ENCODE results near the gene MLXIPL. TPM values are rescaled to one million over a fixed set of nuclear protein-coding genes. Genes with fewer than 3 reads are reported as not detected.

Gene MLXIPL
- not detected in 2 replicates for total RNA-seq (2014; rRNA removed; shearing (Covaris generic); ENCODE audit: low replicate concordance)

- Histone ChIP-seq H3K4me2 (ENCODE audit: low read depth, low read length, poor library complexity, severe bottlenecking) (no peak within 1 kb of the TSS), H3K4me1 (ENCODE audit: low read length) (no peaks in the 10 kb centered on the region), H3K27me3 (ENCODE audit: low read length) (no peaks in the 10 kb centered on the region), H3K9me3 (ENCODE audit: low read length) (no peaks in the 10 kb centered on the region), H3K36me3 (ENCODE audit: insufficient read depth, low read length) (no peaks in the 10 kb centered on the region), H2AFZ (ENCODE audit: low read length) (no peak within 1 kb of the TSS), H3K79me2 (ENCODE audit: low read length) (no peaks in the 10 kb centered on the region), H3K9ac (ENCODE audit: low read length) (no peak within 1 kb of the TSS), H4K20me1 (ENCODE audit: insufficient read depth, low read depth, low read length) (no peaks in the 10 kb centered on the region), H3K9me2 (replicated peaks; ENCODE audit: insufficient read depth, low read length) (no peaks in the 10 kb centered on the region), H3K27ac (ENCODE audit: low read length) (no peak within 1 kb of the TSS), H3K4me3 (ENCODE audit: low read length) (no peak within 1 kb of the TSS)
- peak; percentile 52 for DNase-seq
Measured at GRCh38 chr7:73623798-73624668, at the start of gene MLXIPL. MLXIPL (minus strand) TSS chr7:73624522; CDS start chr7:73624492, 30 bp downstream.

- H2AFZ ChIP-seq (ENCODE audit: low read length) = no peak overlapping the region
- no peak overlapping the region for H3K4me2 ChIP-seq (ENCODE audit: low read depth, low read length, poor library complexity, severe bottlenecking)
- H3K9me2 ChIP-seq (replicated peaks; ENCODE audit: insufficient read depth, low read length) = no peaks in the 10 kb centered on the region
- peaks cover 2% of the 10 kb centered on the region; the same call in 1 of the 2 replicates for H3K4me1 ChIP-seq (ENCODE audit: low read length)
- H3K79me2 ChIP-seq (ENCODE audit: low read length) = no peaks in the 10 kb centered on the region
- no peaks in the 10 kb centered on the region for H3K27me3 ChIP-seq (ENCODE audit: low read length)
- H3K9ac ChIP-seq (ENCODE audit: low read length) = no peak overlapping the region
- no peaks in the 10 kb centered on the region for H3K9me3 ChIP-seq (ENCODE audit: low read length)
- H3K4me3 ChIP-seq (ENCODE audit: low read length) = no peak overlapping the region
- no peak for DNase-seq
- H4K20me1 ChIP-seq (ENCODE audit: insufficient read depth, low read depth, low read length) = no peaks in the 10 kb centered on the region
- H3K27ac ChIP-seq (ENCODE audit: low read length) = no peak overlapping the region
- no peaks in the 10 kb centered on the region for H3K36me3 ChIP-seq (ENCODE audit: insufficient read depth, low read length)
Measured at GRCh38 chr7:73671857-73672445, 47.6 kb upstream of the MLXIPL start.

- H3K9ac ChIP-seq (ENCODE audit: low read length) = no peak overlapping the region
- no peak for DNase-seq
- H3K9me3 ChIP-seq (ENCODE audit: low read length) = no peaks in the 10 kb centered on the region
Measured at GRCh38 chr7:73671322-73671661, 47.0 kb upstream of the MLXIPL start.

GRCh38 chr7:73669858-73670385 is 45.6 kb upstream of the MLXIPL start:
- Histone ChIP-seq H3K27ac (ENCODE audit: low read length) (no peak overlapping the region), H3K27me3 (ENCODE audit: low read length) (no peaks in the 10 kb centered on the region), H3K79me2 (ENCODE audit: low read length) (no peaks in the 10 kb centered on the region), H3K36me3 (ENCODE audit: insufficient read depth, low read length) (no peaks in the 10 kb centered on the region), H3K9me2 (replicated peaks; ENCODE audit: insufficient read depth, low read length) (no peaks in the 10 kb centered on the region), H3K9ac (ENCODE audit: low read length) (no peak overlapping the region), H3K4me1 (ENCODE audit: low read length) (peaks cover 2% of the 10 kb centered on the region; the same call in 1 of the 2 replicates), H3K4me2 (ENCODE audit: low read depth, low read length, poor library complexity, severe bottlenecking) (no peak overlapping the region), H3K9me3 (ENCODE audit: low read length) (no peaks in the 10 kb centered on the region), H2AFZ (ENCODE audit: low read length) (no peak overlapping the region), H4K20me1 (ENCODE audit: insufficient read depth, low read depth, low read length) (no peaks in the 10 kb centered on the region), H3K4me3 (ENCODE audit: low read length) (no peak overlapping the region)
- no peak for DNase-seq

More at GRCh38 chr7:73671322-73671661, 47.0 kb upstream of the MLXIPL start:
- Histone ChIP-seq H2AFZ (ENCODE audit: low read length) (no peak overlapping the region), H3K4me2 (ENCODE audit: low read depth, low read length, poor library complexity, severe bottlenecking) (no peak overlapping the region), H3K27me3 (ENCODE audit: low read length) (no peaks in the 10 kb centered on the region), H3K27ac (ENCODE audit: low read length) (no peak overlapping the region), H4K20me1 (ENCODE audit: insufficient read depth, low read depth, low read length) (no peaks in the 10 kb centered on the region), H3K4me1 (ENCODE audit: low read length) (peaks cover 2% of the 10 kb centered on the region; the same call in 1 of the 2 replicates), H3K4me3 (ENCODE audit: low read length) (no peak overlapping the region), H3K79me2 (ENCODE audit: low read length) (no peaks in the 10 kb centered on the region), H3K9me2 (replicated peaks; ENCODE audit: insufficient read depth, low read length) (no peaks in the 10 kb centered on the region), H3K36me3 (ENCODE audit: insufficient read depth, low read length) (no peaks in the 10 kb centered on the region)

- Histone ChIP-seq H3K36me3 (ENCODE audit: insufficient read depth, low read length) (no peaks in the 10 kb centered on the region), H4K20me1 (ENCODE audit: insufficient read depth, low read depth, low read length) (no peaks in the 10 kb centered on the region), H3K9ac (ENCODE audit: low read length) (no peak overlapping the region), H3K9me3 (ENCODE audit: low read length) (no peaks in the 10 kb centered on the region), H3K4me1 (ENCODE audit: low read length) (peaks cover 2% of the 10 kb centered on the region; the same call in 1 of the 2 replicates), H3K4me2 (ENCODE audit: low read depth, low read length, poor library complexity, severe bottlenecking) (no peak overlapping the region), H2AFZ (ENCODE audit: low read length) (no peak overlapping the region), H3K79me2 (ENCODE audit: low read length) (no peaks in the 10 kb centered on the region), H3K4me3 (ENCODE audit: low read length) (no peak overlapping the region), H3K9me2 (replicated peaks; ENCODE audit: insufficient read depth, low read length) (no peaks in the 10 kb centered on the region), H3K27me3 (ENCODE audit: low read length) (no peaks in the 10 kb centered on the region), H3K27ac (ENCODE audit: low read length) (no peak overlapping the region)
- no peak for DNase-seq
Measured at GRCh38 chr7:73669288-73669701, 45.0 kb upstream of the MLXIPL start.

- H3K9me2 ChIP-seq (replicated peaks; ENCODE audit: insufficient read depth, low read length) = no peaks in the 10 kb centered on the region
- H3K27me3 ChIP-seq (ENCODE audit: low read length) = no peaks in the 10 kb centered on the region
- H3K4me2 ChIP-seq (ENCODE audit: low read depth, low read length, poor library complexity, severe bottlenecking) = no peak overlapping the region
Measured at GRCh38 chr7:73668886-73669230, 44.5 kb upstream of the MLXIPL start.

GRCh38 chr7:73668103-73668885 is 44.0 kb upstream of the MLXIPL start:
- no peak for DNase-seq
- no peak overlapping the region for H3K4me3 ChIP-seq (ENCODE audit: low read length)
- H3K27me3 ChIP-seq (ENCODE audit: low read length) = no peaks in the 10 kb centered on the region
- H3K36me3 ChIP-seq (ENCODE audit: insufficient read depth, low read length) = no peaks in the 10 kb centered on the region
- H2AFZ ChIP-seq (ENCODE audit: low read length) = no peak overlapping the region
- peaks cover 2% of the 10 kb centered on the region; the same call in 1 of the 2 replicates for H3K4me1 ChIP-seq (ENCODE audit: low read length)
- H3K9me3 ChIP-seq (ENCODE audit: low read length) = no peaks in the 10 kb centered on the region
- no peaks in the 10 kb centered on the region for H3K79me2 ChIP-seq (ENCODE audit: low read length)
- no peak overlapping the region for H3K4me2 ChIP-seq (ENCODE audit: low read depth, low read length, poor library complexity, severe bottlenecking)
- H3K9me2 ChIP-seq (replicated peaks; ENCODE audit: insufficient read depth, low read length) = no peaks in the 10 kb centered on the region
- H3K27ac ChIP-seq (ENCODE audit: low read length) = no peak overlapping the region
- no peak overlapping the region for H3K9ac ChIP-seq (ENCODE audit: low read length)
- H4K20me1 ChIP-seq (ENCODE audit: insufficient read depth, low read depth, low read length) = no peaks in the 10 kb centered on the region

More at GRCh38 chr7:73668886-73669230, 44.5 kb upstream of the MLXIPL start:
- Histone ChIP-seq H3K9me3 (ENCODE audit: low read length) (no peaks in the 10 kb centered on the region), H4K20me1 (ENCODE audit: insufficient read depth, low read depth, low read length) (no peaks in the 10 kb centered on the region), H3K36me3 (ENCODE audit: insufficient read depth, low read length) (no peaks in the 10 kb centered on the region), H3K79me2 (ENCODE audit: low read length) (no peaks in the 10 kb centered on the region), H3K4me3 (ENCODE audit: low read length) (no peak overlapping the region), H3K9ac (ENCODE audit: low read length) (no peak overlapping the region), H3K27ac (ENCODE audit: low read length) (no peak overlapping the region), H3K4me1 (ENCODE audit: low read length) (peaks cover 2% of the 10 kb centered on the region; the same call in 1 of the 2 replicates), H2AFZ (ENCODE audit: low read length) (no peak overlapping the region)
- DNase-seq = no peak

All from Karpas-422 (cell line).